ENCODE results near the gene PCGF3. TPM values are rescaled to one million over a fixed set of nuclear protein-coding genes. Genes with fewer than 3 reads are reported as not detected.
"Not testable (repeated sequence)": the region's sequence is repeated elsewhere in the genome, so short reads cannot be mapped to it uniquely, and the experiment has no call there.

Gene PCGF3
- total RNA-seq, 1 experiment from 2014 or later, result 22.7 TPM

GRCh38 chr4:688854-689681 lies 16.6 kb upstream of the PCGF3 start, which contains the start of gene SLC49A3:
SLC49A3 (minus strand) TSS chr4:689151; CDS start chr4:689127, 24 bp downstream.
- in situ Hi-C loops (cut with HindIII; ENCODE audit: low pct_unique_long_range_greater_than_20kb, low sequenced_read_pairs), result no loop called here
- no peak for DNase-seq (ENCODE audit: low read depth, low spot score)

DNA sequence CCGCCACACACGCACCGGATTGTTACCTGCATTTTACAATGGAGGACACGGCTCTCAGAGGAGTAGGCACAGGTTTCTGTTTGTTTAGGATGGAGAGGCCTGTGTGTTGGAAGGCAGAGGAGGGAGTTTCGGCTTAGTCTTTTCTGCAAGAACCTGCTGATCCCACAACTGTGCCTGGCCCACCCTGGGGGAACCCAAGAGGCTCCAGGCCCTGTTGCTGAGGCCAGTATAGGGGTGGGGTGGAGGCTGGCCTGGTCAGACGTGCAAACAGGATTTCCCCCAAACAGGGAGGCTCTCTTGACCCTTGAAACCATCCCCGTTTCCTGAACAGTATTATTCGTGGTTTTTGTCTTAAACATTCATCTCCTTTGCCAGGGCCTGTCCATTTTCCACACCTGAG lies 15.9 kb upstream of the PCGF3 start:
- DNase-seq (ENCODE audit: low read depth, low spot score), result no peak
- in situ Hi-C loops (cut with HindIII; ENCODE audit: low pct_unique_long_range_greater_than_20kb, low sequenced_read_pairs), result no loop called here

GRCh38 chr4:692771-693554 lies 12.7 kb upstream of the PCGF3 start:
- DNase-seq (ENCODE audit: low read depth, low spot score), result no peak
- in situ Hi-C loops (cut with HindIII; ENCODE audit: low pct_unique_long_range_greater_than_20kb, low sequenced_read_pairs), result no loop called here

DNA sequence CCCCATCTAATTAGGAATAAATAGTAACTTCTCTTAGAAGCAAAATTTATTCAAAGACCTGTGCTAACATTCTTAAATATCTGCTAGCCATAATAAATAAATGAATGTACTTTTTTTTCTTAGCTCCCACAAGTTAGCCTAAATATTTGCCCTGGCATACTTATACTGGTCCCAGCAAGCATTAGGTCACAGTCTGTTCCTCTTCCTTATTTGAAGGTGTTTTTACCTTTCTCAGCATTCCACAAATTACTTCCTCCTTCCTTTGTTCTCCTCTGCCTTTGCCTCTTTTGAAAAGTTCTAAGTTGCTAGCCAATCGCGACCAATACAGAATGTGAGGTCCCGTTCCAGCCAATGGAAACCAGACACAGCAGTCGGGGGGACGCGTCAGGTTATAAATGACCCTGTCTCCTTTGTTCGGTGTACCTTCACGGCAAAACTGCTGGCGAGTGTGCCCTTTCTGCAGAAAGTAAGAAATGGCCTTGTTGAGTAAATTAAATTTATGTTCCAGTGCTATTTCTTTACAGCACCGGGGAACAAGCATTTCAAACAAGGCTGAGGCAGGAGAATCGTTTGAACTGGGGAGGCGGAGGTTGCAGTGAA lies 11.2 kb upstream of the PCGF3 start:
- in situ Hi-C loops (cut with HindIII; ENCODE audit: low pct_unique_long_range_greater_than_20kb, low sequenced_read_pairs); DNase-seq (ENCODE audit: low read depth, low spot score): not testable (repeated sequence)

DNA sequence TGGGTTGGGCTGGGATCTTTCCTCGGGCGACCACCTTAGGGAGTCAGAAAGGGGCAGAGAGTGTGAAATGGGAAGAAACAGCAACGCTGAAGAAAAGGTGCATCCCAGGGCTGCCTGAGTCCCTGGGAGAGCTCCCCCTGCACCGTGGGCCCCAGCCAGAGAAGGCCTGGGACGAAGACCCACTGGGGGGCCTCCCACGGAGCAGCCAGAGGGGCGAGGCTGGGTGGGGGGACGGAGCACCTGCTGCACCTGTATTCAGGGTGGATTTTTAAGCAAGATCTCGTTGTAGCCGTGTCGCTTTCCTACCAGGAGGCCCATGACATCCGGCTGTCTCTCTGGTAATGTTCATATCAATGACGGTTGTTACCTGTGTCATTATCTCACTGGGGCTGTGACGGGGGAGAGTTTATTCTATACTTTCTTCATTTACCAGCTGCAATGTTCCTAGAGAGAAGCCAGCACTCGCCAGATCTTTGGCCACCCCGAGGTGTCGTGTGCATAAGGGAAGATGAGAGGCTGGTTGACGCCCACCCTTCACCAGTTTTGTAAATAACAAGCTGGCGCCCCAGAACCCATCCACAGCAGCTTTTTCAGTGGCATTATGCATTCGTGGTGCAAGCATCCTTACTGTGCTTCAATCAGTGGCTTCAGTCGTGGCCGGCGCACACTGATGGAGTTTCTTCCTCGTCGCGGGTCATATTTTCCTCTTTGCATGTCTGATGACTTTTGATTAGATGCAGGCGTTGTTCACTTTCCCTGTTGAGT lies 5.6 kb upstream of the PCGF3 start:
- in situ Hi-C loops (cut with HindIII; ENCODE audit: low pct_unique_long_range_greater_than_20kb, low sequenced_read_pairs), result no loop called here
- DNase-seq (ENCODE audit: low read depth, low spot score), result no peak

DNA sequence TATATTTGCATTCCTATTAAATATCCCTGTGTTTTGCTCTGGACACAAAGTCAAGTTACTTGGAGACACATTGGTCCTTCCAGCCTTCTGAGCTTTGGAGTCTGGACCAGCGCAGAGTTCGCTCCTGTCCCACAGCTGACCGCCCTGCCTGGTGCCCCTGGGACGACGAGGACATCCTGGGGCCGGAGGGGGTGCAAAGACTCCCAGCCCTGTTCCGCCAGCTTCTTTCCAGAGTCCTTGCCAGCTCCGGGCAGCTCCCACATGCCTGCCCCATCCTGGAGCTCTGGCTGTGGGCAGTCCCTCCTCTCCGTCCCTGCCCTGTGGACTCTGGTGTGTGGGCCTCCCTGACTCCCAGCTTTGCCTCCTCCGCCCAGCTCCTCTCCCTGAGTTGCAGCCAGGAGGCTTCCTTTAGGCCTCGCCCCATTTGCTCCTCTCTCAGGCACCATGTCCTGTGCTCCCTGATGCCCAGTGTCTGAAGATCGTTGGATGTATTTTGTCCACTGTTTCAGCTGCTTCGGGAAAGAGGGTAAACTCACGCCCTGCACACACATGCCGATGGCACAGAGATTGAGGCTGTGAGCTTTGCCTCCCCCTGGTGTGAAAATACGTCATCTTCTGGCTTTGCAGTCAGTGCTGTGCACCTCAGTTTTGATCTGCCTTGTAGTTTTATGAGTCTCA lies 4.9 kb upstream of the PCGF3 start:
- in situ Hi-C loops (cut with HindIII; ENCODE audit: low pct_unique_long_range_greater_than_20kb, low sequenced_read_pairs), result no loop called here
- DNase-seq (ENCODE audit: low read depth, low spot score), result no peak

DNA sequence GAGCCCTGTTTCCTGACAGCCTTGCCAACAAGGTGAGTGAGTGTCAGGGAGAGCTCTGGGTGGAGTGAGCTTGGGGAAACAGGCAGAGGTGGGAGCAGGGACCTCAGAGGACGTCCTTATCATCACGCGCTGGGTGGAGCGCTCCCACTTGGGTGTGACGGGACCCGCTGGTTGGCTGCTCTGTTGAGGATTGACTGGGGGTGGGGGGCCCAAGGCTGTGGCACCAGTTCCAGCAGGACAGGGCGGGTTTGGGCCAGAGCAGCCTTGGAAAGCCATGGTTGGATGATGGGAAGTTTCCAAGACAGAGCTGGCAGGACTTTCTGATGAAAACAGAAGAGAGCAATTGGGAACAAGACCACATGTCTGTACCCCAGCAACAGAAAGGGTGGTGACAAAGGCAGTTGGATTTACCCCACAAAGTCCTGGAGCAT lies 3.0 kb upstream of the PCGF3 start:
- DNase-seq (ENCODE audit: low read depth, low spot score), result no peak
- in situ Hi-C loops (cut with HindIII; ENCODE audit: low pct_unique_long_range_greater_than_20kb, low sequenced_read_pairs), result no loop called here

- in situ Hi-C loops (cut with HindIII; ENCODE audit: low pct_unique_long_range_greater_than_20kb, low sequenced_read_pairs), result no loop called here
- no peak for DNase-seq (ENCODE audit: low read depth, low spot score)
Observed at GRCh38 chr4:703336-704197, 2.1 kb upstream of the PCGF3 start.

GRCh38 chr4:704198-704891 lies 1.3 kb upstream of the PCGF3 start:
- no peak for DNase-seq (ENCODE audit: low read depth, low spot score)
- in situ Hi-C loops (cut with HindIII; ENCODE audit: low pct_unique_long_range_greater_than_20kb, low sequenced_read_pairs), result no loop called here

DNA sequence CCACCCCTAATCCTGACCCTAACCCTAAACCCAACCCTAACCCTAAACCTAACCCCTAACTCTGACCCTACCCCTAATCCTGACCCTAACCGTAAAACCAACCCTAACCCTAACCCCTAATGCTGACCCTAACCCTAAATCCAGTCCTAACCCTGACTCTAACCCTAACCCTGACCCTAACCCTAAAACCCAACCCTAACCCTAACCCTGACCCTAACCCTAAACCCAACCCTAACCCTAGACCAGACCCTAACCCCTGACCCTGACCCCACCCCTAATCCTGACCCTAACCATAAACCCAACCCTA lies 708 bp upstream of the PCGF3 start:
- DNase-seq (ENCODE audit: low read depth, low spot score), result no peak
- in situ Hi-C loops (cut with HindIII; ENCODE audit: low pct_unique_long_range_greater_than_20kb, low sequenced_read_pairs), result no loop called here

GRCh38 chr4:706083-706633 lies 526 bp downstream of the PCGF3 start:
- DNase-seq (ENCODE audit: low read depth, low spot score); in situ Hi-C loops (cut with HindIII; ENCODE audit: low pct_unique_long_range_greater_than_20kb, low sequenced_read_pairs): not testable (repeated sequence)

DNA sequence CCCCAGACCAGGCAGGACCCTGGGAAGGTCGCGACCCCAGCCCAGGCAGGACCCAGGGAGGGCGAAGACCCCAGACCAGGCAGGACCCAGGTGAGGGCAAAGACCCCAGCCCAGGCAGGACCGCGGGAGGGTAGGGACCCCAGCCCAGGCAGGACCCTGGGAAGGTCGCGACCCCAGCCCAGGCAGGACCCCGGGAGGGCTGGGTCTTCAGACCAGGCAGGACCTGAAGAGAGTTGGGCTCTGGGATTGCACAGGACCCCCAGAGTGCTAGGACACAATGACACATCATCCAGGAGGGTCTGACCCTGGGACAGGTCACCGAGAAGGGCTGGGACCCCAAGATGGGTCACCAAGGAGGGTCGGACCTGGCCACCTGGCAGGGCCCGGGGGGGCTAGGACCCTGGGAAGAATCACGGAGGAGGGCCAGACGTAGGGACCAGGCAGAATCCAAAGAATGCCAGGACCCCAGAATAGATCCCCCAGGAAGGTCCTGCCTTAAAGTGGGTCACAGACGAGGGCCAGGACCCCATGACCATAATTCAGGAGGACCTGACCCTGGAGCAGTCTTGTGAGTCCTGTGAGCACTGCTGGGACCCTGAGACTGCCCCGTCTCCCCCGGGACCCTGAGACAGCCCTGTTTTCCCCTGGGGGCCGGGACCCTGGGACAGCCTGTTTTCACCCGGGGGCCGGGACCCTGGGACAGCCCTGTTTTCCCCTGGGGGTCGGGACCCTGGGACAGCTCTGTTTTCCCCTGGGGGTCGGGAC lies 1.4 kb downstream of the PCGF3 start:
- DNase-seq (ENCODE audit: low read depth, low spot score), result no peak
- in situ Hi-C loops (cut with HindIII; ENCODE audit: low pct_unique_long_range_greater_than_20kb, low sequenced_read_pairs), result no loop called here

DNA sequence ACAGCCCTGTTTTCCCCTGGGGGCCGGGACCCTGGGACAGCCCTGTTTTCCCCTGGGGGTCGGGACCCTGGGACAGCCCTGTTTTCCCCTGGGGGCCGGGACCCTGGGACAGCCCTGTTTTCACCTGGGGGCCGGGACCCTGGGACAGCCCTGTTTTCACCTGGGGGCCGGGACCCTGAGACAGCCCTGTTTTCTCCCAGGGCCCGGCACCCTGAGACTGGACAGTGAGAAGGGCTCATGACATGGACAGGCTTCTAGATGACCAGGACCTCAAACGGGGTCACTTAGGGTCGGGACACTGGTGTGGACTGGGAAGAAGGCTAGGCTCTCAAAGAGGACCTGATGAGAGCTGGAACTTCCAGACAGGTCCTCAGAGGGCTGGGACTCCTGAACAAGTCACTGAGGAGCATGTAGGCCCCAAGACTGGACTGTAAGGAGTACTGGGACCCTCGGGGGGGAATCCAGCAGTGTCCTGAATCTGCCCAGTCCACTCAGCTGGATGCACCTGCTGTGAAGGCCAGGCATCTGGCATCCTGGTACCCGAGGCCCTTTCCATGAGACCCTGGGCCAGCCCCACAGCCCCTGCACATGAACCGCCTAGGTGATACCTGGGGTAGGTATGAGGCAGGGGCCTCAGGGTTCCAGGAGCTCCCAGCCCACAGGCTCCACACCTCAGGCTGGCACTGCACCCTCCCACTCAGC lies 2.4 kb downstream of the PCGF3 start:
- in situ Hi-C loops (cut with HindIII; ENCODE audit: low pct_unique_long_range_greater_than_20kb, low sequenced_read_pairs), result no loop called here
- DNase-seq (ENCODE audit: low read depth, low spot score), result no peak

- in situ Hi-C loops (cut with HindIII; ENCODE audit: low pct_unique_long_range_greater_than_20kb, low sequenced_read_pairs), result no loop called here
- no peak for DNase-seq (ENCODE audit: low read depth, low spot score)
Observed at GRCh38 chr4:708631-708933, 3.0 kb downstream of the PCGF3 start.

DNA sequence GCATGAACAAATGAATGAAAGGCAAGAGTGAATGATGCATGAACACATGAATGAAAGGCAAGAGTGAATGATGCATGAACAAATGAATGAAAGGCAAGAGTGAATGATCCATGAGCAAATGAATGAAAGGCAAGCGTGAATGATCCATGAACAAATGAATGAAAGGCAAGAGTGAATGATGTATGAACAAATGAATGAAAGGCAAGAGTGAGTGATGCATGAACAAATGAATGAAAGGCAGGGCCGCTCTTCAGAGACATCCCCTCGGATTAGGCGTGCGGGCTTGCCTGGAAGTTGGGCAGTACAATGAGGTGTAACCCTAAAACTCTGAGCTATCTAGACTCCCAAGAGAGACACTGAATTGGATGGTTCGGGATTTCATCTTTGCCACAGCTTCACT lies 3.7 kb downstream of the PCGF3 start:
- in situ Hi-C loops (cut with HindIII; ENCODE audit: low pct_unique_long_range_greater_than_20kb, low sequenced_read_pairs), result no loop called here
- no peak for DNase-seq (ENCODE audit: low read depth, low spot score)

Measured in SK-MEL-5 (cell line).